Measurements from ENCODE around the gene SSTR5.

Gene SSTR5

DNA sequence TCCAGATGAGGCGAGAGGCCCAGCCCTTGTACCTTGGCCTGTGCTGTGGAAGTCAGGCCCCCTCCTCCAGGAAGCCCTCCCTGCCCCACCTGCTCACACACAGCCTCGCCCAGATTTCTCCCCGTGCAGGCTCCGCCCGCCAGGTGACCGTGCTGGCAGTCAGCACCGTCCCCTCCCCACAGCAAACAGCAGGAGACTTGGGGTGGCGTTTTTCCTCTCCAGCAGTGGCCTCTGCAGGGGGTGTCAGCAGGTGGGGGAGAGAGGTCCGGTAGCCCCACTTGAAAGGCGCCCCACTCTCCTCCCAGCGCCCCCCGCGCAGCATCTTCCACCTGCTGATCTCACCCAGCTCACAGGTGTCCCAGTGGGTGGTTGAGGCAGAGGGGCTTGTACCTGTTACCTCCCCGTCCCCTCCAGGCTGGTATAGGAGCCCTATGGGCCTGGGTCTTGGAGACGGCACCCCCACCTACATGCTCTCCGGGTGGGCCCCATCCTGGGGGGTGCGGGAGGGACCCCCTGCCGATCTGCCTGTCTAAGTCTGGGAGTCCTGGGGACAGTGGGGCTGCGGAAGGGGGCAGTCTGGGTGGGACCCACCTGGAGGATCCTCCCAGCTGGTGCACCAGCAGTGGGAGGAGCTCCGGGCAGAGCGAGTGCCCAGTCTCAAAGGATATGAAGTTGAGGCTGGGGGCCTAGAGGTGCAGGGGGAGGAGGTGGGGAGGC is 27.7 kb downstream of the SSTR5 start:
- DNase-seq (ENCODE audit: low read depth), result no peak
- H3K4me3 ChIP-seq (ENCODE audit: low read depth, low read length), result no peak overlapping the region
- TF ChIP-seq, protein P1, sequence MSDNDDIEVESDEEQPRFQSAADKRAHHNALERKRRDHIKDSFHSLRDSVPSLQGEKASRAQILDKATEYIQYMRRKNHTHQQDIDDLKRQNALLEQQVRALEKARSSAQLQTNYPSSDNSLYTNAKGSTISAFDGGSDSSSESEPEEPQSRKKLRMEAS (IDR thresholded peaks at IDR 0.05; ENCODE audit: low read depth, low read length), result no peak
- TF ChIP-seq, protein P2, sequence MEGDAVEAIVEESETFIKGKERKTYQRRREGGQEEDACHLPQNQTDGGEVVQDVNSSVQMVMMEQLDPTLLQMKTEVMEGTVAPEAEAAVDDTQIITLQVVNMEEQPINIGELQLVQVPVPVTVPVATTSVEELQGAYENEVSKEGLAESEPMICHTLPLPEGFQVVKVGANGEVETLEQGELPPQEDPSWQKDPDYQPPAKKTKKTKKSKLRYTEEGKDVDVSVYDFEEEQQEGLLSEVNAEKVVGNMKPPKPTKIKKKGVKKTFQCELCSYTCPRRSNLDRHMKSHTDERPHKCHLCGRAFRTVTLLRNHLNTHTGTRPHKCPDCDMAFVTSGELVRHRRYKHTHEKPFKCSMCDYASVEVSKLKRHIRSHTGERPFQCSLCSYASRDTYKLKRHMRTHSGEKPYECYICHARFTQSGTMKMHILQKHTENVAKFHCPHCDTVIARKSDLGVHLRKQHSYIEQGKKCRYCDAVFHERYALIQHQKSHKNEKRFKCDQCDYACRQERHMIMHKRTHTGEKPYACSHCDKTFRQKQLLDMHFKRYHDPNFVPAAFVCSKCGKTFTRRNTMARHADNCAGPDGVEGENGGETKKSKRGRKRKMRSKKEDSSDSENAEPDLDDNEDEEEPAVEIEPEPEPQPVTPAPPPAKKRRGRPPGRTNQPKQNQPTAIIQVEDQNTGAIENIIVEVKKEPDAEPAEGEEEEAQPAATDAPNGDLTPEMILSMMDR (IDR thresholded peaks at IDR 0.05; ENCODE audit: low read depth, low read length), result no peak
- TF ChIP-seq POLR2A (IDR thresholded peaks at IDR 0.05; ENCODE audit: extremely low read depth, insufficient read length) (no peak), MYC (IDR thresholded peaks at IDR 0.05; ENCODE audit: low read depth, low read length) (no peak)

DNA sequence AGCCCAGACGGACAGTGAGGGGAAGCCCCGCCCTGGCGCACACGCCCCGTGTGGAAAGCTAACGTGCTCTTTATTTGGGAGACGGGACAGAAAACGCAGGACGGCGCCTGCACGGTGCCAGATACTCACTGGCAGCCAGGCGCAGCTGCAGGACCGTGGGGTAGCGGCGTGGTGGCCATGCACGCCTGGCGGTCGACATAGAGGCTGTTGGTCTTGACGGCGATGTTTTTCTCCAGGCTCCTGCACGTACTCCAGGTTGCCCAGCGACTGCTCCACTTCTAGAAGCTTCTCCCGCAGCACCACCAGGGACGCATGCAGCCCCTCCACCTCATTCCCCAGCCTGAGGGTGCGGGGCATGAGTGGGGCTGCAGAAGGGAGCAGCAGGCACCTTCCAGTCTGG is 28.6 kb downstream of the SSTR5 start:
- H3K4me3 ChIP-seq (ENCODE audit: low read depth, low read length), result no peak overlapping the region
- TF ChIP-seq, protein P2 (IDR thresholded peaks at IDR 0.05; ENCODE audit: low read depth, low read length), result no peak
- TF ChIP-seq MYC (IDR thresholded peaks at IDR 0.05; ENCODE audit: low read depth, low read length), result no peak
- no peak for TF ChIP-seq POLR2A (IDR thresholded peaks at IDR 0.05; ENCODE audit: extremely low read depth, insufficient read length)
- DNase-seq (ENCODE audit: low read depth), result no peak

DNA sequence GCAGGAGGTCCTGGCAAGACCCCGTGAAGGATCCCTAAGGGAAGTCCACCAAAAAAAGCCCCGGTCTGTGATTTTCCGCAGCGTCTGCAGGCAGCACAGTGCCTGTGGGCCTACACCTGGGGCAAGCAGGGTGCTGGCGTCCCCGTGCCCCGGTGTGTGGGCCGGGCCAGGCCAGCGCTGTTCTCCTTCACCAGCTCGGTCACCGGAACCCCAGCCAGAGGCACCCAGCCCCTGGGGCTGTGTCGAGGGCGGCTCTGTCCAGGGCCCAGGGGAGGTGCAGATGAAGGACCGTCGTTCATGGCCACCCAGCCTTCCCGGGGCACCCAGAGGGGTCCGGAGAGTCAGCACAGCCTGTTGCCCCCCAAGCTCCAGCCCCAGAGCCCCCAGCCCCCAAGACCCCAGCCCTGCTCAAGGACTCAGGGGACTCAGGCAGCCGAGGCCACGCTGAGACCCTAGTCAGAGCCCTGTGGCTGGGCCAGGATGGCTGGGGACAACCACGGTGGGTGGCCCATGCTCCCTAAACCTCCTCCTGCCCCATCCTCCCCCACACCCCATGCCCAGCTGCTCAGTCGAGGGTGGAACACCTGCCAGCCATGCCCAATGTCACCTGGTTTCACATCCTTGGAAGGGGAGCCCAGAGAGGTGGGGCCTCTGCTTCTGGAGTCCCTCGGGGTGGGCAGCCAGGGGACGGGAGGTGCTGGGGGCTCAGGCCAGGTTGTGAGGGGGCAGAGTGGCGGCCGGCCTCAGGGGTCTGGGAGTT is 29.2 kb downstream of the SSTR5 start:
- no peak overlapping the region for H3K4me3 ChIP-seq (ENCODE audit: low read depth, low read length)
- no peak for TF ChIP-seq MYC (IDR thresholded peaks at IDR 0.05; ENCODE audit: low read depth, low read length)
- TF ChIP-seq, protein P1 (IDR thresholded peaks at IDR 0.05; ENCODE audit: low read depth, low read length), result no peak
- TF ChIP-seq, protein P2 (IDR thresholded peaks at IDR 0.05; ENCODE audit: low read depth, low read length), result no peak
- TF ChIP-seq POLR2A (IDR thresholded peaks at IDR 0.05; ENCODE audit: extremely low read depth, insufficient read length), result no peak
- DNase-seq (ENCODE audit: low read depth), result no peak

DNA sequence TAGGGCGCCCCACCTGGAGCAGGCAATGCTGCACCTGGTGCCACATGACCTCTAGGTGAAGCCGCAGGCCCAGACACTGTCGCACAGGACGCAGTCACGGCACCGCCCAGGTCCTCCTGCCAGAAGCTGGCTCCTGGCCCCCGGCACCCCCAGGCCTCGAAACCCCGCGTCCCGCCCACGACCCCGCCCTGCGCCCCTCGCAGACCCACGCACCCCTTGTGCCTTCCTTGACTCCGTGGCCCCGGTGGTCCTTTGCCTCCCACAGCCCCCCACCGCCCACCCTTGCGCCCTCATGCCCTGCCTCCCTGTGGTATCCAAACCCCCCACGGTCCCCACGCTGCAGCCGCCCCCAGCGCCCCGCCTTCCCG is 29.8 kb downstream of the SSTR5 start:
- no peak overlapping the region for H3K4me3 ChIP-seq (ENCODE audit: low read depth, low read length)
- TF ChIP-seq, protein P2 (IDR thresholded peaks at IDR 0.05; ENCODE audit: low read depth, low read length), result no peak
- no peak for TF ChIP-seq MYC (IDR thresholded peaks at IDR 0.05; ENCODE audit: low read depth, low read length)
- no peak for TF ChIP-seq POLR2A (IDR thresholded peaks at IDR 0.05; ENCODE audit: extremely low read depth, insufficient read length)
- TF ChIP-seq, protein P1 (IDR thresholded peaks at IDR 0.05; ENCODE audit: low read depth, low read length), result no peak
- no peak for DNase-seq (ENCODE audit: low read depth)

DNA sequence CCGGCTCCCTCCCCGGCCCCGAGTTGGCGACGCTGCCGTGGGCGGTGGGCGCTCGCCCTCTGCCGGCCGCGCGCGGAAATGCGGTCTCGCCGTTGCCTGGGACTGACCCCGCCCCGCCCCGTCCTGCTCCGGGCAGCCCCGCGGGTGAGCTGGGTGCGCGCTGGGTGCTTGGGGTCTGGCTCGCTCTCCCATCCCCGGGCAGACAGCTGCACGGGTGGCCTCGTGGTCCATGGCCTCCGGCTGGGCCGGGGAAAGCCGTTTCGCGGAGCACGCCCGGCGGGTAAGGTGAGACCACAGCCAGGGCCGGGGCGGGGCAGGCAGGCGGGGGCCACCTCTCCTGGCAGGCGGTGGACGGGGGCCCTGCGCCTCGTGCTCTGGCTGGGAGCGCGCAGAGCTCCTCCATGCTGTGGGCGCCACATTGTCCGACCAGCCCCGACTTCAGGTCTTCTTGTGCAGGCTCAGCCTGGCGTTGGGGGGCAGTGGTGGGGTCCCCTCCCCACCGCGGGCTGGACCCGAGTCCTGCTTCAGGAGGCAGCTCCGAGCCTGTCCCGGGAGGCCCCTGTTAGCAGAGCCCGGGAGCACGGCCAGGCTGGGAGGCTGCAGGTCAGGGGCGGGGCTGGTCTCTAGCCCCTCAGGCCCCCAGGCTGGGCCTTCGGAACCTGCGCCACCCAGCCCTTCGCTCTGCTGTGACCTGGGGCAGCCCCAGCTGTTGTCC is 30.5 kb downstream of the SSTR5 start:
- peak; percentile 48 for DNase-seq (ENCODE audit: low read depth)
- no peak overlapping the region for H3K4me3 ChIP-seq (ENCODE audit: low read depth, low read length)
- TF ChIP-seq POLR2A (IDR thresholded peaks at IDR 0.05; ENCODE audit: extremely low read depth, insufficient read length), result no peak
- TF ChIP-seq, protein P2 (IDR thresholded peaks at IDR 0.05; ENCODE audit: low read depth, low read length), result peak; percentile 20
